Thyroid gland (tissue), 4 donors: ENCODE data around the gene ALG8. TPM values are rescaled to one million over a fixed set of nuclear protein-coding genes. Genes with fewer than 3 reads are reported as not detected.
A peak's percentile ranks its signal among the peaks of the same experiment; 100 is the strongest.

Source experiments
- DNase-seq, 2 donors: peaks; one replicate each; pipeline ENCODE4 v3.0.0-alpha.2; 2019
- H3K27ac ChIP-seq, 3 donors: fragments of 200-600 bp; sonication (generic); 1 replicate in 2 of 3; 2 replicates in 1 of 3; pipeline ENCODE4 v1.5.1; 2016 to 2019; ENCODE audit warnings: mild to moderate bottlenecking in 1 of 3, moderate library complexity in 1 of 3
- H3K27me3 ChIP-seq: fragments of 200-600 bp; sonication (generic); one replicate; pipeline ENCODE4 v1.5.1; 2019
- H3K36me3 ChIP-seq, 2 donors: fragments of 200-600 bp; sonication (generic); one replicate each; pipeline ENCODE4 v1.5.1; 2016 to 2019
- H3K4me1 ChIP-seq, 2 donors: fragments of 200-600 bp; sonication (generic); one replicate each; pipeline ENCODE4 v1.5.1; 2017 to 2019
- H3K4me3 ChIP-seq, 3 donors: fragments of 200-600 bp; sonication (generic); replicated peaks in 1 of 3; 1 replicate in 2 of 3; 2 replicates in 1 of 3; pipeline ENCODE4 v1.5.1; 2016; ENCODE audit warnings: mild to moderate bottlenecking in 1 of 3
- H3K9me3 ChIP-seq: fragments of 200-600 bp; sonication (generic); one replicate; pipeline ENCODE4 v1.5.1; 2017
- CTCF ChIP-seq, 6 experiments: fragments of 200-600 bp in 3 of 6; fragments of 450-650 bp in 3 of 6; sonication (generic) in 3 of 6; IDR thresholded peaks; one replicate each; pipeline ENCODE4 v1.5.1; 2016 to 2019; ENCODE audit warnings: antibody characterized with exemption in 6 of 6, mild to moderate bottlenecking in 2 of 6, inconsistent platforms in 1 of 6, moderate library complexity in 1 of 6
- POLR2A ChIP-seq, 2 donors: fragments of 450-650 bp; IDR thresholded peaks; one replicate each; pipeline ENCODE4 v1.6.1; 2017; ENCODE audit warnings: antibody characterized with exemption in 2 of 2, mild to moderate bottlenecking in 2 of 2, moderate library complexity in 1 of 2
- WGBS, 2 donors: methylation state at CpG; one replicate each; pipeline ENCODE4 v1.1.5; 2017; 5-methylcytosine and 5-hydroxymethylcytosine counted together
- intact Hi-C: fragments of 100-400 bp; cut with DNase I; formaldehyde crosslinking; loops from one replicate; pipeline ENCODE4 v1.15.1; 2023
- total RNA-seq, 4 donors: library from RNA; depleted of rRNA; stranded (reverse); fragments of >200 nt; gene quantifications; one replicate each; pipeline ENCODE4 v1.2.3, GENCODE V29; 2016

ALG8 gene
- total RNA-seq, 4 donors from 2014 or later, result 49.6 to 86.7 (median 52.5) TPM

- H3K36me3 ChIP-seq, result peaks cover 3 to 6% of the 10 kb centered on the region in 2 donors
- TF ChIP-seq CTCF (IDR thresholded peaks at IDR 0.05) (no peak), POLR2A (IDR thresholded peaks at IDR 0.05) (no peak)
- 94 to 97% methylated on average over 4 of the region's 4 CpGs for WGBS, 2 donors
Observed at GRCh38 chr11:78072455-78072854, 67.0 kb downstream of the ALG8 start.

GRCh38 chr11:78071717-78072116, 67.7 kb downstream of the ALG8 start:
- DNase-seq, result no peak
- intact Hi-C loops, result no loop called here
- H3K36me3 ChIP-seq, result peaks cover 6 to 8% of the 10 kb centered on the region in 2 donors
- H3K4me1 ChIP-seq, result peaks cover 12 to 56% of the 10 kb centered on the region in 2 donors
- no peaks in the 10 kb centered on the region for H3K9me3 ChIP-seq
- TF ChIP-seq CTCF (IDR thresholded peaks at IDR 0.05), result no peak
- no peaks in the 10 kb centered on the region for H3K27me3 ChIP-seq
- 80 to 84% methylated on average over 3 of the region's 3 CpGs for WGBS, 2 donors
- H3K4me3 ChIP-seq, result no peak overlapping the region
- peak overlapping the region in 1 of 3 donors; percentile 16 for H3K27ac ChIP-seq

More at GRCh38 chr11:78072455-78072854, 67.0 kb downstream of the ALG8 start:
- Histone ChIP-seq H3K4me3 (no peak overlapping the region), H3K27me3 (no peaks in the 10 kb centered on the region), H3K27ac (no peak overlapping the region), H3K4me1 (peaks cover 20 to 62% of the 10 kb centered on the region in 2 donors), H3K9me3 (no peaks in the 10 kb centered on the region)
- no peak for DNase-seq
- intact Hi-C loops, result no loop called here

GRCh38 chr11:78070621-78071020, 68.8 kb downstream of the ALG8 start:
- intact Hi-C loops, result no loop called here
- Histone ChIP-seq H3K4me1 (peaks cover 9 to 48% of the 10 kb centered on the region in 2 donors), H3K27ac (peak overlapping the region in 2 of 3 donors; percentile 16 to 79), H3K36me3 (peaks cover 6 to 8% of the 10 kb centered on the region in 2 donors), H3K9me3 (no peaks in the 10 kb centered on the region), H3K27me3 (no peaks in the 10 kb centered on the region), H3K4me3 (no peak overlapping the region)
- DNase-seq, result peak; percentile 74 to 75
- 36 to 49% methylated on average over 2 of the region's 2 CpGs for WGBS, 2 donors
- TF ChIP-seq POLR2A (IDR thresholded peaks at IDR 0.05) (peak in 1 of 2 donors; percentile 10), CTCF (IDR thresholded peaks at IDR 0.05) (no peak)

- WGBS, 2 donors, result 66 to 73% methylated on average over 2 of the region's 2 CpGs
- H3K9me3 ChIP-seq, result no peaks in the 10 kb centered on the region
- no peaks in the 10 kb centered on the region for H3K27me3 ChIP-seq
- intact Hi-C loops, result no loop called here
- TF ChIP-seq POLR2A (IDR thresholded peaks at IDR 0.05) (no peak), CTCF (IDR thresholded peaks at IDR 0.05) (no peak)
- no peak for DNase-seq
- H3K36me3 ChIP-seq, result peaks cover 6 to 8% of the 10 kb centered on the region in 2 donors
- no peak overlapping the region for H3K4me3 ChIP-seq
- peaks cover 5 to 39% of the 10 kb centered on the region in 2 donors for H3K4me1 ChIP-seq
- H3K27ac ChIP-seq, result peak overlapping the region in 2 of 3 donors; percentile 19 to 79
Observed at GRCh38 chr11:78069465-78069864, 70.0 kb downstream of the ALG8 start.

GRCh38 chr11:78067704-78068103, 71.7 kb downstream of the ALG8 start:
- WGBS, 2 donors, result 83 to 88% methylated on average over 4 of the region's 4 CpGs
- Histone ChIP-seq H3K27me3 (no peaks in the 10 kb centered on the region), H3K4me1 (peaks cover 18 to 52% of the 10 kb centered on the region in 2 donors), H3K9me3 (no peaks in the 10 kb centered on the region), H3K4me3 (no peak overlapping the region), H3K36me3 (peaks cover 6 to 8% of the 10 kb centered on the region in 2 donors), H3K27ac (peak overlapping the region in 2 of 3 donors; percentile 10 to 32)
- no peak for TF ChIP-seq POLR2A (IDR thresholded peaks at IDR 0.05)
- TF ChIP-seq CTCF (IDR thresholded peaks at IDR 0.05), result no peak
- no peak for DNase-seq
- intact Hi-C loops, result no loop called here
